ENCODE measurements around the gene SLC25A23. TPM values are rescaled to one million over a fixed set of nuclear protein-coding genes. Genes with fewer than 3 reads are reported as not detected.

Gene SLC25A23
- total and polyA plus RNA-seq, 9 of the 15 experiments (the other 6 are each of a cell fraction or from before 2014, with no cell fraction given), result 6.1 to 72.0 (median 26.6) TPM

DNA sequence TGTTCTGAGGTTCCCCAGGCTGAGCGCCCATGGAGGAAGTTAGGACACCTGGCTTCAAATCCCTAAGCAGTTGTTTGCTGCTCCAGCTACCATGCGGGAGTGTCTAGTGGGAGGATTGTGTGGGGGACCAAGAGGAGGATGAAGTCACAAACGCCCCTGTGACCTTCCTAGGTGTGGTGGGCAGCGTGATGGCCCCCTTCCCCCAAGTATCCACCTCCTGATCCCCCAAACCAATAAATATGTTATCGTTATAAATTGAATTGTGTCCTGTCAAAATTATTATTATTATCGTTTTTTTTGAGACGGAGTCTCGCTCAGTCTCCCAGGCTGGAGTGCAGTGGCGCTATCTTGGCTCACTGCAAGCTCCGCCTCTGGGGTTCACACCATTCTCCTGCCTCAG, 25.9 kb downstream of the SLC25A23 start, which contains the start of gene SLC25A41:
TSS of gene SLC25A41 (minus strand) at position 101 of the 400 bp plus-strand sequence. CDS start at position 31, 70 bp downstream.
- Histone ChIP-seq H3K9ac (ENCODE audit: insufficient read depth in 1 of 2, low read depth in 2 of 2, low read length in 2 of 2) (no peak within 1 kb of the TSS), H3K79me2 (ENCODE audit: control insufficient read depth, insufficient read depth, low read length) (peaks cover 11% of the 10 kb centered on the region), H3K4me2 (ENCODE audit: insufficient read depth, low read length) (no peak within 1 kb of the TSS), H3K4me3 (no peak within 1 kb of the TSS), H3K36me3 (ENCODE audit: control insufficient read depth, insufficient read depth, low read length) (peaks cover 3% of the 10 kb centered on the region; the same call in 2 of the 3 replicates), H3K4me1 (replicated peaks in 1 of 2; ENCODE audit: control insufficient read depth in 2 of 2, insufficient read depth in 2 of 2, low read length in 2 of 2) (peaks cover 0 to 13% of the 10 kb centered on the region in 2 experiments; a peak in 1 of 5 replicates), H2AFZ (ENCODE audit: low read depth, low read length) (no peak within 1 kb of the TSS), H3K27ac (ENCODE audit: extremely low read depth, low read depth, low read length) (no peak within 1 kb of the TSS), H3K9me3 (replicated peaks; ENCODE audit: control insufficient read depth, insufficient read depth, low read depth, low read length) (no peaks in the 10 kb centered on the region), H3K27me3 (ENCODE audit: control insufficient read depth in 2 of 2, insufficient read depth in 2 of 2, low read length in 2 of 2) (no peaks in the 10 kb centered on the region), H3K9me1 (ENCODE audit: control insufficient read depth, insufficient read depth, low read length) (peaks cover 4% of the 10 kb centered on the region), H4K20me1 (replicated peaks; ENCODE audit: control insufficient read depth, insufficient read depth, low read length) (no peaks in the 10 kb centered on the region)
- TF ChIP-seq, protein P1, sequence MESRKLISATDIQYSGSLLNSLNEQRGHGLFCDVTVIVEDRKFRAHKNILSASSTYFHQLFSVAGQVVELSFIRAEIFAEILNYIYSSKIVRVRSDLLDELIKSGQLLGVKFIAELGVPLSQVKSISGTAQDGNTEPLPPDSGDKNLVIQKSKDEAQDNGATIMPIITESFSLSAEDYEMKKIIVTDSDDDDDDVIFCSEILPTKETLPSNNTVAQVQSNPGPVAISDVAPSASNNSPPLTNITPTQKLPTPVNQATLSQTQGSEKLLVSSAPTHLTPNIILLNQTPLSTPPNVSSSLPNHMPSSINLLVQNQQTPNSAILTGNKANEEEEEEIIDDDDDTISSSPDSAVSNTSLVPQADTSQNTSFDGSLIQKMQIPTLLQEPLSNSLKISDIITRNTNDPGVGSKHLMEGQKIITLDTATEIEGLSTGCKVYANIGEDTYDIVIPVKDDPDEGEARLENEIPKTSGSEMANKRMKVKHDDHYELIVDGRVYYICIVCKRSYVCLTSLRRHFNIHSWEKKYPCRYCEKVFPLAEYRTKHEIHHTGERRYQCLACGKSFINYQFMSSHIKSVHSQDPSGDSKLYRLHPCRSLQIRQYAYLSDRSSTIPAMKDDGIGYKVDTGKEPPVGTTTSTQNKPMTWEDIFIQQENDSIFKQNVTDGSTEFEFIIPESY (CRISPR knock-in tag; IDR thresholded peaks at IDR 0.05), result no peak
- TF ChIP-seq, protein P2, sequence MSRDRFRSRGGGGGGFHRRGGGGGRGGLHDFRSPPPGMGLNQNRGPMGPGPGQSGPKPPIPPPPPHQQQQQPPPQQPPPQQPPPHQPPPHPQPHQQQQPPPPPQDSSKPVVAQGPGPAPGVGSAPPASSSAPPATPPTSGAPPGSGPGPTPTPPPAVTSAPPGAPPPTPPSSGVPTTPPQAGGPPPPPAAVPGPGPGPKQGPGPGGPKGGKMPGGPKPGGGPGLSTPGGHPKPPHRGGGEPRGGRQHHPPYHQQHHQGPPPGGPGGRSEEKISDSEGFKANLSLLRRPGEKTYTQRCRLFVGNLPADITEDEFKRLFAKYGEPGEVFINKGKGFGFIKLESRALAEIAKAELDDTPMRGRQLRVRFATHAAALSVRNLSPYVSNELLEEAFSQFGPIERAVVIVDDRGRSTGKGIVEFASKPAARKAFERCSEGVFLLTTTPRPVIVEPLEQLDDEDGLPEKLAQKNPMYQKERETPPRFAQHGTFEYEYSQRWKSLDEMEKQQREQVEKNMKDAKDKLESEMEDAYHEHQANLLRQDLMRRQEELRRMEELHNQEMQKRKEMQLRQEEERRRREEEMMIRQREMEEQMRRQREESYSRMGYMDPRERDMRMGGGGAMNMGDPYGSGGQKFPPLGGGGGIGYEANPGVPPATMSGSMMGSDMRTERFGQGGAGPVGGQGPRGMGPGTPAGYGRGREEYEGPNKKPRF (IDR thresholded peaks at IDR 0.05; ENCODE audit: low read depth, low read length), result no peak
- TF ChIP-seq SMAD2 (IDR thresholded peaks at IDR 0.05; ENCODE audit: low read depth, low read length) (no peak), ZNF184 (CRISPR knock-in tag; IDR thresholded peaks at IDR 0.05) (no peak), CBX8 (IDR thresholded peaks at IDR 0.05; ENCODE audit: borderline replicate concordance, extremely low read depth, low read depth, low read length, poor library complexity, severe bottlenecking) (no peak), SMARCA5 (IDR thresholded peaks at IDR 0.05) (no peak), JUN (IDR thresholded peaks at IDR 0.05; ENCODE audit: borderline replicate concordance, low read depth, low read length) (no peak), JUN (CRISPR knock-in tag; IDR thresholded peaks at IDR 0.05; ENCODE audit: borderline replicate concordance) (no peak), ZNF316 (IDR thresholded peaks at IDR 0.05) (no peak), HCFC1 (IDR thresholded peaks at IDR 0.05; ENCODE audit: low read depth, low read length) (no peak)
- in situ Hi-C loops (cut with MboI) (no loop called here), intact Hi-C loops (cut with micrococcal nuclease) (no loop called here)
- BruUV-seq (replicated peaks), result no TSS peak
- ChIA-PET POLR2A (interaction anchor here (0.7 kb wide), 1 partner anchor 10 kb away, joined by 4 read pairs; no protein-coding TSS in a partner anchor), CTCF (ENCODE audit: low intra/inter-chr PET ratio) (no interaction called here)
- no peak for DNase-seq (ENCODE audit: extremely low read depth in 1 of 4, low spot score in 3 of 4)
- FAIRE-seq, result no peak
- ATAC-seq, result no peak
- WGBS (ENCODE audit: insufficient coverage, low coverage, missing lambda C conversion rate), result 76% methylated on average over 9 of the region's 10 CpGs

Measured in K562 (cell line).